Measurements from ENCODE around the gene CCDC181.

The CCDC181 gene

DNA sequence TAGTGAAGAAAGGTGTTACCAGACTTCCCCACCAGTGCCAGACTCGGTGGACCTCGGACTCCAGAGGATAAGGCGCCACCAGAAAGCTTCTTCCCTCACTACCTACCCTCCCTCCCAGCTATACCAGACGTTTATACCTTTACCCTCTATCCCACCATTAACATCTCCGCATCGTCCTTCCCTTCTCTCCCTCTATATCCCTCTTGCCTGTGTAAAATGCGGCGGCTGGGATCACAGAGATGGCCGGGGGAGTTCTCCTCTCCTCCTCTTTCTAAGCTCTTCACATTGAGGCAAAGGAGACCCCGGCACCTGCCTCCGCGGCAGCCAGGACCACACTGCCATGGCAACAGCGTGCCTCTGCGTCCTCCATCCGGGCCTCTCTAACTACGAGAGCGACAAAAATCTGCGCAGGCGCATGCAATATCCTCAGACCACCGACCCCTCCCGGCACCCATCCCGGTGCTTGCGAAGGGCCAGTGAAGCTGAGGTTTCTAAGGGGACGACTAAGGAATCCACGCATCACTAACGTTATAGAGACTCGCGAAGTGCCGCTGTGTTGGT lies at the start of gene CCDC181:
TSS of gene CCDC181 (minus strand) at position 394 of the 561 bp plus-strand sequence. CDS start 2,547 bp downstream, outside the sequence.
- peaks cover 6% of the 10 kb centered on the region for H3K4me1 Mint-ChIP-seq (ENCODE audit: low read depth)
- H3K9me3 Mint-ChIP-seq, result peaks cover 8% of the 10 kb centered on the region
- no peaks in the 10 kb centered on the region for H3K36me3 Mint-ChIP-seq (ENCODE audit: low read depth)
- H3K4me3 Mint-ChIP-seq, result peak within 1 kb of the TSS; percentile 97
- peak; percentile 70 for DNase-seq (ENCODE audit: low spot score)
- H3K27ac Mint-ChIP-seq, result peak within 1 kb of the TSS; percentile 69
- peaks cover 73% of the 10 kb centered on the region for H3K27me3 Mint-ChIP-seq (ENCODE audit: low read depth)

GRCh38 chr1:169475806-169476387 lies 48.6 kb upstream of the CCDC181 start:
- Mint-ChIP-seq H3K4me3 (no peak overlapping the region), H3K27ac (no peak overlapping the region), H3K36me3 (ENCODE audit: low read depth) (peaks cover 6% of the 10 kb centered on the region), H3K4me1 (ENCODE audit: low read depth) (peaks cover 11% of the 10 kb centered on the region), H3K27me3 (ENCODE audit: low read depth) (no peaks in the 10 kb centered on the region), H3K9me3 (no peaks in the 10 kb centered on the region)
- no peak for DNase-seq (ENCODE audit: low spot score)

DNA sequence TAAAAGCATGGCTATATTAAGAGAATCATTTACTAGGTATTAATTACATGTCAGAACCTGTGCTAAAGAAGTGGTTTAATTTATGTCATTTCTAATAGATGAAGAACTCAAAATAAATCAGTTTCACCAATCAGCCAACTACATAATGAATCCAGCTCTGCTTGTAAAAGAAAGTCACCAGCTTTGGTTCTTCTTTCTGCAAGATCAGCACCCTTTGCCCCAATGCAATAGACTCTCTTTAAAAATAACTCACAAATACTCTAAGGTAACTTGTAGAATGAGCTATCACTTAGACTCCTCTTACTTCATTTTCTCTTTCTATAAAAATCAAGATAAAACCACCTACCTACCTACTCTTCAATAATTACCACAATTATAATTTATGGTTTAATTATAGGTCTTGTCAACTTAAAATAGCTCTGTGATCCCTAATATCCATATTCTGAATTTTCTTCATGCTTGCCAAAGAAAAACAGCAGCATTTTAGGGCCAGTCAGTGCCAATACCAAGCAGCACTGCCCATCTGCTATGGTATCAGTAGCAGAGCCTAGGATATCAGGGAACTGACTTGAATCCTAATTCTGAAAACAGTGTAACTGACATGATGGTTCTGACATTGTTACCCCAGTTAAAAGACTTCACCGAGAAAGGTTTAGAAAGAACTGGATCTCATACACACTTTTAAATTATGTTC lies 47.2 kb upstream of the CCDC181 start:
- no peaks in the 10 kb centered on the region for H3K9me3 Mint-ChIP-seq
- H3K27ac Mint-ChIP-seq, result no peak overlapping the region
- H3K4me3 Mint-ChIP-seq, result no peak overlapping the region
- H3K36me3 Mint-ChIP-seq (ENCODE audit: low read depth), result peaks cover 2% of the 10 kb centered on the region
- H3K27me3 Mint-ChIP-seq (ENCODE audit: low read depth), result no peaks in the 10 kb centered on the region
- DNase-seq (ENCODE audit: low spot score), result no peak
- H3K4me1 Mint-ChIP-seq (ENCODE audit: low read depth), result peaks cover 5% of the 10 kb centered on the region

GRCh38 chr1:169473347-169473746 lies 46.1 kb upstream of the CCDC181 start:
- DNase-seq (ENCODE audit: low spot score), result no peak
- Mint-ChIP-seq H3K9me3 (no peaks in the 10 kb centered on the region), H3K27ac (no peak overlapping the region), H3K36me3 (ENCODE audit: low read depth) (peaks cover 2% of the 10 kb centered on the region), H3K27me3 (ENCODE audit: low read depth) (no peaks in the 10 kb centered on the region), H3K4me1 (ENCODE audit: low read depth) (peaks cover 4% of the 10 kb centered on the region), H3K4me3 (no peak overlapping the region)

- no peaks in the 10 kb centered on the region for H3K27me3 Mint-ChIP-seq (ENCODE audit: low read depth)
- H3K36me3 Mint-ChIP-seq (ENCODE audit: low read depth), result peaks cover 2% of the 10 kb centered on the region
- H3K9me3 Mint-ChIP-seq, result no peaks in the 10 kb centered on the region
- H3K27ac Mint-ChIP-seq, result no peak overlapping the region
- DNase-seq (ENCODE audit: low spot score), result no peak
- H3K4me3 Mint-ChIP-seq, result no peak overlapping the region
- H3K4me1 Mint-ChIP-seq (ENCODE audit: low read depth), result peaks cover 4% of the 10 kb centered on the region
These were observed 45.5 kb upstream of the CCDC181 start for GRCh38 chr1:169472738-169473137.

- H3K36me3 Mint-ChIP-seq (ENCODE audit: low read depth), result peaks cover 4% of the 10 kb centered on the region
- H3K4me1 Mint-ChIP-seq (ENCODE audit: low read depth), result peaks cover 4% of the 10 kb centered on the region
- no peak overlapping the region for H3K4me3 Mint-ChIP-seq
- H3K27me3 Mint-ChIP-seq (ENCODE audit: low read depth), result no peaks in the 10 kb centered on the region
- no peaks in the 10 kb centered on the region for H3K9me3 Mint-ChIP-seq
- no peak for DNase-seq (ENCODE audit: low spot score)
- no peak overlapping the region for H3K27ac Mint-ChIP-seq
These were observed 41.7 kb upstream of the CCDC181 start for GRCh38 chr1:169468982-169469381.

DNA sequence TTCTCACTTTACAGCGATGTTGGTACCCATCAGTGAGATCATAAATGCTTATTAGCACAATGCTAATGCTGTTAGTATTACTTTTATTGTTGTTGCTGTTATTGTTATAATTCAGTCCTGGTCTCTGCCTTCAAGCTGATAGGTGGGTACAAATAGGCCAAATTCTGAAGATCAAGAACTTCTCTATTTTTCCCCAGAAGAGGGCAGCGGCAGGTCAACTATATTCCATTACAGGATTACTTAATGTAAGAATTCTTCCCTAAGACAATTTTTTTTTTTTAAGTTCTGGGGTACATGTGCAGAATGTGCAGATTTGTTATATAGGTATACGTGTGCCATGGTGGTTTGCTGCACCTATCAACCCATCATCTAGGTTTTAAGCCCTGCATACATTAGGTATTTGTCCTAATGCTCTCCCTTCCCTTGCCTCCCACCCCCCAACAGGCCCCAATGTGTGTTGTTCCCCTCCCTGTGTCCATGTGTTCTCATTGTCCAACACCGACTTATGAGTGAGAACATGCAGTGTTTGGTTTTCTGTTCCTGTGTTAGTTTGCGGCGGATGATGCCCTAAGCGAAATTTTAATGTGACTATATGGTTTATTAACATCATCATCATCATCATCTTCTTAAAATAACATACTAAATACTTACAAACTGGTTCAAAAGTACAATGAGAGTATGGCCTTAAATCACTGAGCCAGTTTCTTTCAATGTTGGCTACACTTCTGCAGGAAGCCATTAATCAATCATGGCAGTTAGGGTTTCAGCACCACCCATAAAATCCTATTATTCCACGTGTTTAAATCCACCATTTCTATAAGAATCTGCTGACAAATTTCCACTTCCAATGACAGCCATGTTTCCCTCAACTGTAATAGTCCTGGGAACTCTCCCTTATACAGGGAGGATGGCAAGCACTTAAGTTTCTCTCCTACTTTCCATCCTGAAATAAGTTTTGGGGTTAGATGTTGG lies 39.3 kb upstream of the CCDC181 start:
- Mint-ChIP-seq H3K9me3 (no peaks in the 10 kb centered on the region), H3K27ac (no peak overlapping the region), H3K27me3 (ENCODE audit: low read depth) (no peaks in the 10 kb centered on the region), H3K4me3 (no peak overlapping the region), H3K4me1 (ENCODE audit: low read depth) (peaks cover 7% of the 10 kb centered on the region), H3K36me3 (ENCODE audit: low read depth) (peaks cover 4% of the 10 kb centered on the region)
- DNase-seq (ENCODE audit: low spot score), result no peak

GRCh38 chr1:169465281-169465680 lies 38.0 kb upstream of the CCDC181 start:
- H3K9me3 Mint-ChIP-seq, result peaks cover 4% of the 10 kb centered on the region
- H3K27ac Mint-ChIP-seq, result no peak overlapping the region
- no peak for DNase-seq (ENCODE audit: low spot score)
- H3K36me3 Mint-ChIP-seq (ENCODE audit: low read depth), result peaks cover 11% of the 10 kb centered on the region
- H3K4me3 Mint-ChIP-seq, result no peak overlapping the region
- H3K4me1 Mint-ChIP-seq (ENCODE audit: low read depth), result peaks cover 18% of the 10 kb centered on the region
- H3K27me3 Mint-ChIP-seq (ENCODE audit: low read depth), result no peaks in the 10 kb centered on the region

- DNase-seq (ENCODE audit: low spot score), result no peak
- H3K4me1 Mint-ChIP-seq (ENCODE audit: low read depth), result peaks cover 20% of the 10 kb centered on the region
- no peak overlapping the region for H3K27ac Mint-ChIP-seq
- no peak overlapping the region for H3K4me3 Mint-ChIP-seq
- H3K9me3 Mint-ChIP-seq, result peaks cover 8% of the 10 kb centered on the region
- H3K36me3 Mint-ChIP-seq (ENCODE audit: low read depth), result peaks cover 12% of the 10 kb centered on the region
- H3K27me3 Mint-ChIP-seq (ENCODE audit: low read depth), result no peaks in the 10 kb centered on the region
These were observed 35.1 kb upstream of the CCDC181 start for GRCh38 chr1:169462385-169462784.

DNA sequence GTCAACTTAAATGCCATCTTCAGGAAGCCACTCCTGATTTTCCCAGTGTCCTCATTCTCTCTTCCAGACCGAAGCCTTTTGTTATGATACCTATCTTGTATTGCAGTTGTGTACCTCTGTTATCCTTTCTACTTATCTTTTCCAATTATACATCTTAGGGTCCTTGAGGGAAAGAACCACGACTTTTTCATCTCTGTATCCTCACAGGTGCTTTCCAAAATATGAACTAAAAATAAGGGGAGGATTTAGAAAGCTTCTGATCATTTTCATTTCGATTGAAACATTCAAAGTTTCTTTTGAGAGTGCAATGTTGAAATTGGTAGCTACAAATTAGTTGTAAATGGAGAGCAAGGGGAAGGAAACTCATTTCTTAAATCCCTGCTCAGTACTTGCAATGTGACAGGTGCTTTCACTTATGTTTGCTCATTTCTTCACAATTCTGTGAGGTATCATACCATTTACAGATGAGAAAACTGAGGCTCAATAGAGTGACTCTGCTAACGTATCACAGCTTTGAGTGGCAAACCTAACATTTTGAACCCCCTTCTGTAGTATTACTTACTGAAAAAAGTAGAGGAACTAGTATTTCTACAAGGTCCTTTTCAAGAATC lies 34.2 kb upstream of the CCDC181 start:
- peak overlapping the region; percentile 39 for H3K27ac Mint-ChIP-seq
- H3K4me1 Mint-ChIP-seq (ENCODE audit: low read depth), result peaks cover 20% of the 10 kb centered on the region
- peaks cover 14% of the 10 kb centered on the region for H3K9me3 Mint-ChIP-seq
- DNase-seq (ENCODE audit: low spot score), result no peak
- H3K27me3 Mint-ChIP-seq (ENCODE audit: low read depth), result no peaks in the 10 kb centered on the region
- peaks cover 14% of the 10 kb centered on the region for H3K36me3 Mint-ChIP-seq (ENCODE audit: low read depth)
- peak overlapping the region; percentile 44 for H3K4me3 Mint-ChIP-seq

DNA sequence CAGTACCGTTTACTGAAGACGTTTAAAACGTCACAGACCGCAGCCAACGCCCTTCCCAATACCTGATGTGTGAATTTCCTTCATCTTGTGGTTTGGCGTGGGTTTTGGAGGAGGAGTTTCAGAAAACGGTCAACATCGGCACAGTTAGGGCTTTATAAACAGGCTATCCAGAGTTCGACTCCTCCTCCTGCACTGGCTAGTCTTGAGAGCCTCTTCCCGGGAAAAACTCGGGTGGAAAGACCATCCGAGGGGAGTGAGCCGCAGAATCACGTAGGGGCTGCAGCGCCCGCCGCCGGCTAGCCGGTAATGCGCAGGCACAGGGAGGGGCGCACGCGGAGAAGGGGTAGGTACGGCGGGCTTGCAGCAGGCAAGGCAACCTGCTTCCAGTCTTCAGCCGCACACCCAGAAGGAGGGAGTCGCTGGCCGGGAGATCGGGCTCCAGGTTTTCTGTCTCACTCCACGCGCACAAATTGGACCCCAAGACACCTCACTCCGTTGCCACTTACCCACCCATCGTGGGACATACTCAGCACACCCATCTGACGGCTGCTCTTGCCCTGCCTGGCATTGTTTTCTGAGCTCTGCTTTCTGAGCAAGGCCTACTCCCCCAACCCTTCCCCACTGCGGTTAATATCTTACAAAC lies 33.0 kb upstream of the CCDC181 start:
- peak overlapping the region; percentile 44 for H3K4me3 Mint-ChIP-seq
- DNase-seq (ENCODE audit: low spot score), result peak; percentile 37
- peak overlapping the region; percentile 82 for H3K27ac Mint-ChIP-seq
- H3K9me3 Mint-ChIP-seq, result peaks cover 23% of the 10 kb centered on the region
- H3K27me3 Mint-ChIP-seq (ENCODE audit: low read depth), result peaks cover 3% of the 10 kb centered on the region
- H3K4me1 Mint-ChIP-seq (ENCODE audit: low read depth), result peaks cover 24% of the 10 kb centered on the region
- peaks cover 16% of the 10 kb centered on the region for H3K36me3 Mint-ChIP-seq (ENCODE audit: low read depth)

GRCh38 chr1:169457443-169457842 lies 30.2 kb upstream of the CCDC181 start:
- Mint-ChIP-seq H3K4me1 (ENCODE audit: low read depth) (peaks cover 20% of the 10 kb centered on the region), H3K4me3 (no peak overlapping the region), H3K27ac (no peak overlapping the region), H3K9me3 (peaks cover 25% of the 10 kb centered on the region), H3K36me3 (ENCODE audit: low read depth) (peaks cover 16% of the 10 kb centered on the region), H3K27me3 (ENCODE audit: low read depth) (peaks cover 8% of the 10 kb centered on the region)
- no peak for DNase-seq (ENCODE audit: low spot score)

DNA sequence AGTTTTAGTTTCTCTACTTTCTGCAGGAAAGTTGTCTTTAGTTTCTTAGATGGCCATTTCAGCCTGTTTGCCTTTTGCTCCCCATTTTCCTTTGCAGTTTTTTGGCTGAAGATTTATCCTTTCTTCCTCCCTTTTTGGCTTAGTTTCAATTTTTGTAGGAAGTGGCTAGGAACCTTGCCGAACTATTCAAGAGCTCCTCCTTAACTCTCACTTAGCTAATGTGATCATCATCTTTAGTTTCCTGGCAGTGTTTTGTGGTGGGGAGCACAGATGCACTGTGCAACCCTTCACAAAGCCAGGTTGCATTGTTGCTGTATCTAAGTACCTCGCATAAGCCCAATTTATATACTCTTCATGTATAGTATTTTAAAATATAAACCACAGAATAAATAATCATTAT lies 28.8 kb upstream of the CCDC181 start:
- Mint-ChIP-seq H3K4me1 (ENCODE audit: low read depth) (peaks cover 15% of the 10 kb centered on the region), H3K4me3 (no peak overlapping the region), H3K27me3 (ENCODE audit: low read depth) (peaks cover 16% of the 10 kb centered on the region), H3K9me3 (peaks cover 22% of the 10 kb centered on the region), H3K27ac (no peak overlapping the region), H3K36me3 (ENCODE audit: low read depth) (peaks cover 12% of the 10 kb centered on the region)
- no peak for DNase-seq (ENCODE audit: low spot score)

Data from T-helper 2 cell treated with Interferon-gamma antibody and Interleukin-4, amounts not matched to agents 5 μg/mL and 100 μg/mL, for 36 hours (primary cell).